K562 (cell line): ENCODE results near the gene RELCH.

Source experiments
- BRCA1 ChIP-seq, 2 experiments: fragments of 450-650 bp in 1 of 2; sonication (generic) in 1 of 2; formaldehyde crosslinking in 1 of 2; IDR thresholded peaks; 2 replicates each; pipeline versions ENCODE4 v1.5.0 to v1.6.1; 2017 to 2020; ENCODE audit warnings: mild to moderate bottlenecking in 1 of 2, missing genetic modification reagents in 1 of 2
- CBFB ChIP-seq: sonication (generic); formaldehyde crosslinking; IDR thresholded peaks from 2 replicates; pipeline ENCODE4 v1.4.0; 2020; ENCODE audit warnings: mild to moderate bottlenecking, missing genetic modification reagents
- EP300 ChIP-seq: IDR thresholded peaks from 2 replicates; pipeline ENCODE4 v1.6.1; 2012; ENCODE audit warnings: low read length, improper control_type of control experiment
- EZH2 ChIP-seq: IDR thresholded peaks from 2 replicates; pipeline ENCODE4 v1.6.1; 2012; ENCODE audit warnings: low read depth, mild to moderate bottlenecking, inconsistent platforms, low read length, borderline replicate concordance
- MAFK ChIP-seq: IDR thresholded peaks from 2 replicates; pipeline ENCODE4 v1.6.1; 2011; ENCODE audit warnings: low read length, improper control_type of control experiment
- POLR2A ChIP-seq: fragments of 450-650 bp; conservative IDR thresholded peaks from 2 replicates; pipeline ENCODE4 v1.6.1; 2016
- RNF2 ChIP-seq: sonication (generic); IDR thresholded peaks from 2 replicates; pipeline ENCODE4 v1.6.1; 2016
- SREBF2 ChIP-seq: sonication (generic); formaldehyde crosslinking; IDR thresholded peaks from 2 replicates; pipeline ENCODE4 v1.4.0; 2020; ENCODE audit warnings: mild to moderate bottlenecking, missing genetic modification reagents
- TGIF2 ChIP-seq: sonication (generic); formaldehyde crosslinking; IDR thresholded peaks from 2 replicates; pipeline ENCODE4 v1.8.1; 2022; ENCODE audit warnings: mild to moderate bottlenecking, missing genetic modification reagents, moderate library complexity
- ZNF644 ChIP-seq: fragments of 200-800 bp; sonication (Bioruptor generic); IDR thresholded peaks from 2 replicates; pipeline ENCODE4 v1.6.1; 2016; ENCODE audit warnings: low read depth, missing genetic modification characterization, missing compliant biosample characterization
- TF ChIP-seq, protein P1 (sequence below), 3 experiments: IDR thresholded peaks in 2 of 3; conservative IDR thresholded peaks in 1 of 3; 2 replicates each; pipeline ENCODE4 v1.5.1; 2011 to 2012; ENCODE audit warnings: low read length in 3 of 3, mild to moderate bottlenecking in 3 of 3, control low read depth in 2 of 3, improper control_type of control experiment in 1 of 3, inconsistent platforms in 1 of 3, low read depth in 1 of 3, mixed read lengths in 1 of 3, moderate library complexity in 1 of 3; ENCODE audit not compliant: insufficient read depth in 2 of 3
- TF ChIP-seq, protein P2 (sequence below): fragments of 450-650 bp; formaldehyde crosslinking; IDR thresholded peaks from 2 replicates; pipeline ENCODE4 v1.4.0; 2020; ENCODE audit warnings: mild to moderate bottlenecking, mixed read lengths
- TF ChIP-seq, protein P3 (sequence below): sonication (generic); formaldehyde crosslinking; IDR thresholded peaks from 2 replicates; pipeline ENCODE4 v1.8.0; 2022; ENCODE audit warnings: mild to moderate bottlenecking, missing genetic modification reagents

DNA sequence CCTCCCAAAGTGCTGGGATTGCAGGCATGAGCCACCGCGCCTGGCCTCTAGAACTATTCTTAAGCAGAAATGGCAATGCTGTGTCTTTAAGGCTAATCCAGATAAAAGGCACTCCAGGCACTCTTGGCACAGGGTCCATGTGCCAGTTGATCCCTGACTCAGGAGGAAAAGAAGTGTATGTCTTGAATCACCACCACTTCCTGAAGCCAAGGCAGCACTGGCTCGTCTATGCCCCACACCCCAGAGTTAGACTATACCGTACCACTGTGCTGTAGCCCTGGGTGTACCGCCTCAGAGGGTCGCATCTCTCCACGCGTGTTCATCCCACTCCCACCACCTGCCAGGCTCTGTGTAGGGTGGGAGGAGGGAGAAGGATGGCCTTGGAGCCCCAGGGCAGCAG, 147.1 kb downstream of the RELCH start:
- TF ChIP-seq TGIF2 (CRISPR knock-in tag) (no peak), CBFB (CRISPR knock-in tag) (no peak), EZH2 (no peak), RNF2 (no peak), SREBF2 (no peak), EP300 (no peak), MAFK (no peak), ZNF644 (no peak), BRCA1 (IDR thresholded peaks at IDR 0.05) (no peak), BRCA1 (CRISPR knock-in tag; IDR thresholded peaks at IDR 0.05) (no peak), POLR2A (no peak)
- TF ChIP-seq, protein P1, sequence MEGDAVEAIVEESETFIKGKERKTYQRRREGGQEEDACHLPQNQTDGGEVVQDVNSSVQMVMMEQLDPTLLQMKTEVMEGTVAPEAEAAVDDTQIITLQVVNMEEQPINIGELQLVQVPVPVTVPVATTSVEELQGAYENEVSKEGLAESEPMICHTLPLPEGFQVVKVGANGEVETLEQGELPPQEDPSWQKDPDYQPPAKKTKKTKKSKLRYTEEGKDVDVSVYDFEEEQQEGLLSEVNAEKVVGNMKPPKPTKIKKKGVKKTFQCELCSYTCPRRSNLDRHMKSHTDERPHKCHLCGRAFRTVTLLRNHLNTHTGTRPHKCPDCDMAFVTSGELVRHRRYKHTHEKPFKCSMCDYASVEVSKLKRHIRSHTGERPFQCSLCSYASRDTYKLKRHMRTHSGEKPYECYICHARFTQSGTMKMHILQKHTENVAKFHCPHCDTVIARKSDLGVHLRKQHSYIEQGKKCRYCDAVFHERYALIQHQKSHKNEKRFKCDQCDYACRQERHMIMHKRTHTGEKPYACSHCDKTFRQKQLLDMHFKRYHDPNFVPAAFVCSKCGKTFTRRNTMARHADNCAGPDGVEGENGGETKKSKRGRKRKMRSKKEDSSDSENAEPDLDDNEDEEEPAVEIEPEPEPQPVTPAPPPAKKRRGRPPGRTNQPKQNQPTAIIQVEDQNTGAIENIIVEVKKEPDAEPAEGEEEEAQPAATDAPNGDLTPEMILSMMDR (IDR thresholded peaks at IDR 0.05 in 2 of 3, conservative IDR thresholded peaks at IDR 0.05 in 1 of 3; ENCODE audit: insufficient read depth in 2 of 3, low read depth in 1 of 3, low read length in 3 of 3), result no peak
- TF ChIP-seq, protein P2, sequence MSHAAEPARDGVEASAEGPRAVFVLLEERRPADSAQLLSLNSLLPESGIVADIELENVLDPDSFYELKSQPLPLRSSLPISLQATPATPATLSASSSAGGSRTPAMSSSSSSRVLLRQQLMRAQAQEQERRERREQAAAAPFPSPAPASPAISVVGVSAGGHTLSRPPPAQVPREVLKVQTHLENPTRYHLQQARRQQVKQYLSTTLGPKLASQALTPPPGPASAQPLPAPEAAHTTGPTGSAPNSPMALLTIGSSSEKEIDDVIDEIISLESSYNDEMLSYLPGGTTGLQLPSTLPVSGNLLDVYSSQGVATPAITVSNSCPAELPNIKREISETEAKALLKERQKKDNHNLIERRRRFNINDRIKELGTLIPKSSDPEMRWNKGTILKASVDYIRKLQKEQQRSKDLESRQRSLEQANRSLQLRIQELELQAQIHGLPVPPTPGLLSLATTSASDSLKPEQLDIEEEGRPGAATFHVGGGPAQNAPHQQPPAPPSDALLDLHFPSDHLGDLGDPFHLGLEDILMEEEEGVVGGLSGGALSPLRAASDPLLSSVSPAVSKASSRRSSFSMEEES (CRISPR knock-in tag), result no peak
- TF ChIP-seq, protein P3, sequence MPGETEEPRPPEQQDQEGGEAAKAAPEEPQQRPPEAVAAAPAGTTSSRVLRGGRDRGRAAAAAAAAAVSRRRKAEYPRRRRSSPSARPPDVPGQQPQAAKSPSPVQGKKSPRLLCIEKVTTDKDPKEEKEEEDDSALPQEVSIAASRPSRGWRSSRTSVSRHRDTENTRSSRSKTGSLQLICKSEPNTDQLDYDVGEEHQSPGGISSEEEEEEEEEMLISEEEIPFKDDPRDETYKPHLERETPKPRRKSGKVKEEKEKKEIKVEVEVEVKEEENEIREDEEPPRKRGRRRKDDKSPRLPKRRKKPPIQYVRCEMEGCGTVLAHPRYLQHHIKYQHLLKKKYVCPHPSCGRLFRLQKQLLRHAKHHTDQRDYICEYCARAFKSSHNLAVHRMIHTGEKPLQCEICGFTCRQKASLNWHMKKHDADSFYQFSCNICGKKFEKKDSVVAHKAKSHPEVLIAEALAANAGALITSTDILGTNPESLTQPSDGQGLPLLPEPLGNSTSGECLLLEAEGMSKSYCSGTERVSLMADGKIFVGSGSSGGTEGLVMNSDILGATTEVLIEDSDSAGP (CRISPR knock-in tag), result no peak
